GM18861 (cell line): ENCODE data around the gene CRABP1.
A peak's percentile ranks its signal among the peaks of the same experiment; 100 is the strongest.

ENCODE experiments used
- ATAC-seq: cut with Tn5 transposase; IDR thresholded peaks from one replicate; pipeline ENCODE4 v1.9.1; 2021; ENCODE audit not compliant: unreplicated experiment

The CRABP1 gene

GRCh38 chr15:78340231-78341056 lies at the start of gene CRABP1:
Gene CRABP1 (plus strand): TSS chr15:78340353. CDS start chr15:78340429, 76 bp downstream.
- no peak for ATAC-seq

DNA sequence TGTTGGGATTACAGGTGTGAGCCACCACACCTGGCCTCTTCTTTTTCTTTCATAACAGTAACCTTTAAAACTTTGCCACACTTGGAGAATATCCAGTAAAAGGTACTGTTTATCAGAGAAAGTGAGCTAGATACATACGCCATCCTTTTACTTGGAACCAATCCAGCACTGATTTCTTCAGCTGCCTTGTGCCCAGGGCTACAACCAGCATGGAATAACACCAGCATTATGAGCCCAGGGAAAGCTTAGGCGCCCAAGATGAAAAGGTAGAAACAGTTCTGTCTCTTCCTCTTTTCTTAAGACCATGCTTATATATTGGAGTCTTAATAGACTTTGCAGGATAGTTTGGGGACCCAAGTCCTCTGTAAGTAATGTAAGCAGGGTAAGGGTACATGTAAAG lies 49.1 kb upstream of the CRABP1 start:
- ATAC-seq, result no peak

DNA sequence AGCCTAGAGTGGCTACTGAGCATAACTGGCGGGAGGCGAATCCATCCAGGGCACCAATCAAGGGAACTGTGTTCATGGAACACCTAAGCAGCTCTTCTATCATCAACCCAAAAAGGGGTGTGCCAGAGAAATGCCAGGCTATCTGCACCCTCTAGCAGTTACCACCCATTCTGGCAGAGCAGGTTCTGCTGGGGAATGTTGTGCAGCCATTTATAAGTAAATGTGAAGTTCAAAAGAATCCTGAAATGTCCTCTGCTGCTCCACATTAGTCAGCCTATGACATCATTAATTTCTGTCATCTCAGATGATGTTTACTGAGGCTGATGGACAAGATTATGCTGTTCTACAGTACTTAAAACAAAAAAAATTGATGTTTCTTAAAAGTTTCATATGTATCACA lies 48.5 kb upstream of the CRABP1 start:
- ATAC-seq, result no peak

GRCh38 chr15:78292219-78292618 lies 47.9 kb upstream of the CRABP1 start:
- no peak for ATAC-seq

DNA sequence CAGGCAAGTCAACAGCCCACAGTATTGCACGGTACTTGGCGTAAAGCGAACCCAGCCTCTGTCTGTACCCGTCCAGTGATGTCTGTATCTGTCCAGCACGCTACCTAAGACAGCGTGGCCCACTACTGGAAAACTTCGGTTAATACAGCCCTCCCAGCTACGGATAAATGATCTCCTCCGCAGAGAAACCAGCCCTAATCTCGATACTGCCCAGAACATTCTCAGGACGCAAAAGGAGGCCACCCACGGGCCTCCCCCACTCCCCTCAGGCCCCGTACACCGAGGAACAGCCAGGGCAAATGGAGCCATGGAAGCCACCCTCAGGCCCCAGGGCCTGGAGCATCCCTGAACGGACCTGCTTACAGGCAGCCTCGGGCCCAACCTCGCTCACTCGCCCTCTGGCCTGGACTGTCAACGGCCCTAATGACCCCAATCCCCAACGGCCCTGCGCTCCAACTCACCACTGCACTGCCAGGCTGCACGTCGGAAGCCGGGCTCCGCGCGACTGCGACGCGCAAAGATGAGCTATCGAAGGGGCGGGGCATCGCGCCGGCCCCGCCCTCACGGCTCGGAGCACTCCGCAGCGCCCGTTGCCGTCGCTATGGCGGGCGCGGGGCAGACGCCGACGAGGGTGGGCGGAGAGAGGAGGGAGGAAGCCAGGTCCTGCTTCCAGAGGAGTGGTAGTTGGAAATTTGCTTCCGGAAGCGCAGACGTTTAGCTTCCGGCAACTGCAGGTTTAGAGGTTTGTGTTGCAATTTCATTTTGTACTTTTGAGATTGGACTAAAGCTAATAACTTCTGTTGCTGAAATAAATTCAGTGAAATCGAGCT lies 40.8 kb upstream of the CRABP1 start, which contains the start of gene SKIC8:
SKIC8 (minus strand) TSS at position 509 of the 830 bp plus-strand sequence. CDS start 3,923 bp downstream, outside the sequence.
- peak; percentile 69 for ATAC-seq

- ATAC-seq, result no peak
These were observed 38.8 kb upstream of the CRABP1 start for GRCh38 chr15:78301326-78301725.

GRCh38 chr15:78301828-78302227 lies 38.3 kb upstream of the CRABP1 start:
- ATAC-seq, result no peak

GRCh38 chr15:78302579-78303312 lies 37.4 kb upstream of the CRABP1 start:
- no peak for ATAC-seq

DNA sequence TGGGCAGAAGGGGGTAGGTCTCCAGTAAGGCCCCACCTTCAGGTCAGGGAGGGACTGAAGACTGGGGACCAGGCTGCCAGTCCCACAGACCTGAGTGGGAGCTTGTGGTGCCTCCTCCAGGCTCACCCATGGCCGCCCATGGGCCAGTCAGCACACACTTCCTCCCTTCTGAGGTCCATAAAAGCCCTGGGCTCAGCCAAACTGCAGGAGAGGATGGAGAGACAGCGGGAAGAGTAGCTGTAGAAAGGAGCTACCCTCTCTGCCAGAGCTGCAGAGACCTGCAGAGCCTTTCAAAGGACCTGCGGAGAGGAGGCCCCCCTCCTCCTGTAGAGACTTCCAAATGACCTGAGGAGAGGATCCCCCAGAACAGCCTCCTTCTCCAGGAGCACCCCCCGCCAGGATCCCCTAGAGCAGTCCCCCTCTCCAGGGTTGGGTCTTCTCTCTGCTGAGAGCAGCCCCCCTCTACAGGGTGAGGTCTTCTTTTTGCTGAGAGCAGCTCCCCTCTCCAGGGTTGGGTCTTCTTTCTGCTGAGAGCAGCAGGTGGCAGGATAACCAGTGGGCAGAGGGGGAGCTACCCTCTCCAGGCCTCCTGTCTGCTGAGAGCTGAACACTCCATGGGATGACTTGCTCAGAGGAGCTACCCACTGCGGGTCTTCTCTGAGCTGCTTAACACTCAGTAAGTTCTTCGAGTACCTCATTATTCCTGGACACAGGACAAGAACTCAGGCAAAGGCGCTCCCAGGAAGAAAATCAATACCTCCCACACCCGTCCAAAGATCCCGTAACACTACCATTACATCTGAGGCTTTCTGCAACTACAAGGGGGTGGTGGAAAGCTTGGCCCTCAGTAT lies 35.7 kb upstream of the CRABP1 start:
- no peak for ATAC-seq

- no peak for ATAC-seq
These were observed 33.9 kb upstream of the CRABP1 start for GRCh38 chr15:78306176-78306774.

DNA sequence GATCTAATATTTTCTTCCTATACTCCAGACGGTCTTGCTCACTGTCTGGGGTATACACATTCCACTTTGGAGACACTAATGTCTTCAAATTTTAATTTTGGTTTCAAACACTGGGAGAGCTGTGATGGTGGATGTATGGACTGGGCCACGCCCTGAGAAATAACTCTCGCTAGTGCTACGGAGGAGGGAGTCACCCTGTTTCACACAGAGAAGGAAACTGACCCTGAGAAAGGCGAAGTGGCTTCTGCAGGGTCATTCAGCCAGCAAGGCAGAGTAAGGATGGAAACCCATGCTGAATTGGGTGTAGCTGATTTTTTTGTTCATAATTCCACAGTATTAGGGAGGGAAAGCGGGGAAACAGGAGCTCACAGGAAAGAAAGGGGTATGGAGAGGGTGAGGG lies 32.2 kb upstream of the CRABP1 start:
- ATAC-seq, result no peak

DNA sequence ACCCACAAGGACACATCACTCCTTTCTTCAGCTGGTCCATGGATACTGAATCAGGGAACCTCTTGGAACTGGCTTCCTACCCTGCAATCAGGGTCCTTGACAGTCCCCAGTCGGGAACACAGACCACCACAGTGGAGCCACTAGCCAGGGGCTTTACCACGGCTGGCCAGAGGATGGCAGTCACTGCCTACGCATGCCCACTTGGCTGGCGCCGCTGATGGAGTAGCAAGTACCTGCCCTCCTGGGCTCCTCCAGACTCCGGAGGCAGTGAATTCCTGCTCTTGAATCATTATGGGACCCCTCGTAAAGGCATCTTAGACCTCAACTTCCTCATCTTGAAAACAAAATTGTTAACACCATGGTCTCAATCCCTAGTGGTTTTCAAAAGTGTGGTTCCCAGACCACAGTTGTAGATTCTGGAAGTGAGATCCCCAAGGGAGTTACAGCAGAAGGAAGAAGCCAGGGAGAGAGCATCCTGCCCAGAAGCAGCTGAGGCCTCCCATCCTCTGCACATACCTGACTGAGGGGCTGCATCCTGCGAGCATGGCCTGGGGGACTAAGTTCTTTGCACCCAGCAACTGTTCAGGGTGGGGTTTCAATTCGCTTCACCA lies 31.6 kb upstream of the CRABP1 start:
- ATAC-seq, result no peak

DNA sequence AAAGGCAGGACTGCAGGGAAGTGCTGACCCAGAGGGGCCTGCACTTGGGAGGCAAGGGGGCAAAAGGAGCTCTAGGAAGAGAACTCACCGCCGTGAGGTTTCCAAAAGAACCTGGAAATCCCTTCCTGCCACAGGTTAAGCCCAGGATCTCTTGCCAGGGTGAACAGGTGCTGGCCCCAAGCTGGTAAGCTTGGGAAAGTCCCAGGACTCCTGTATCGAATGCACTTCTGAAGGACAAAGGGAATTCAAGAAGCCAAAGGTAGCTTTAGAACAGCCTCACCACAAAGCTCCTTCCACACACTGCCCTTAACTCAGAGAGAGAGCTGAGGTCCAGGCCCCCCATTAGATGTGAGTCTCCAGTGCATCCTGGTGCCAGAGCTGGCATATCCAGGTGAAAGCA lies 28.9 kb upstream of the CRABP1 start:
- ATAC-seq, result no peak

DNA sequence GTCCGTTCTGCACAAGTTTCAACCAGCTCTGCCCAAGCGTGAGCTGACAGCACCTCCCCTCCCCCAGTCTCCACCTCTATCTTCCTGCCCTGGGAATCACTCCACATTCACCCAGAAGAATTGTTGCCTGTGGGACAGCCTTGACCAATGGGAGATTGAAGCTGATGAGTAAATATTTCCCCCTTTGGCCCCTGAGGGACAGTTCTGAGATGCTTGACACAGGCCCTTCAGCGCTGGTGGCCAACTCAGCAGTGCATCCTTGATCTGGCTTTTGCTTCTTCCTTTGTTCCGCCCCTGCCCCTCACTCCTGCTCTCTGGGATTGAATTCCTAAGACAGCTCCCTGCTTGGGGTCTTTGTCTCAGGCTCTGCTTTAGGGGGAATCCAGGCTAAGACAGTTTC lies 27.6 kb upstream of the CRABP1 start:
- ATAC-seq, result no peak

DNA sequence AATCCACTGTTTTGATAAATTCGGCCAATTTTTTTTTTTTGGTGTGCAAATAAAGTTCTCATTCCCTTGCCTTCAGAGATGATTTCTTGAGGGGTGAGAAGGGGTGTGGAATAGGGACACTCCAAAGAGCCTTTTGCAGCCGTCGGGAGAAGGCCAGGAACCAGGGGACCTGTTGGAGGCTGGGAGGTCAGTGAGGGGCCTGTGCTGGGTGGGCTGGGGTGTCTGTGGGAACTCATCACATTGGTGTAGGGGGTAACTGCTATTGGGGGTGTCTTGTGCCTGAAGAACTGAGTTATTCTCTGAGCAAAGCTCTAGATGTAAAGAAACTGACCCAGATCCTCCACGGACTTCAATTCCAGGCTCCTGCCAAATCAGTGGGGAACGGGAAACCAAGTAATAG lies 27.2 kb upstream of the CRABP1 start:
- no peak for ATAC-seq

DNA sequence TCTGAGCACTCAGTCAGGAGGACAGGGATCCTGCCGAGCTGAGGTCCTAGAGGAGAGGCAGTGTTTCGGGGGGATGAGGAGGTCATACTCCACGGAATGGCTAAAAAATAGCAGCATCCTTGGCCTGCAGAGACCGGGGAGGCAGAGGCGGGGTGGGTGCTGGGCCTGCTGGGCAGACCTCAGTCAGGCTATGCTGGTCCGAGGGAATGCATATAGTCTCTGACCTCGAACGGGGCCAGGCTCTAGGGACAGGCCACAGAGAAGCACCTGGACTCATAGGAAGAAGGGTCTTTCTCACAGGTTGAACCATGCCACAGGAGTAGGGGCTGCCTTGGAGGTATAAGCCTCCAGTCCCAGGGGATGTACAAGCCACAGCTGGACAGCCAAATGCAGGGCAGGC lies 26.8 kb upstream of the CRABP1 start:
- ATAC-seq, result no peak

DNA sequence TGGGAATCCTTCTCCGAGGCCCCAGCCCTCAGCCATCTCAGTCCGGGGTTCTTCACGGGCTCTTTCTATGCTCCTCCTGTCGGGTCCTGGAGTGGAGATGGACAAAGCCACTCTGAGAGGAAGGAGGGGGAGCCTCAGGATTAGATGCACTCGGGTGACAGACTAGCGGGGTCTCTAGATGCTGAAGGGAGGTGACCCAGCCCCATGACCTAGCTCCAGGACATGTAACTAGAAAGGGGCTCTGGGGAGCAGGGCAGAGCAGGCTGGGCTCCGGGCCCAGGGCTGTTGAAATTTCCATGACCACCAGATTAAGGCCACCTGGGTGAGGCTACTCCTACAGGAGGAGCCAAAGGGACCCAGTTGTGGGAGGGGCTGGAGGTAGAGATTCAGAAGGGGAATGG lies 26.0 kb upstream of the CRABP1 start:
- ATAC-seq, result no peak

DNA sequence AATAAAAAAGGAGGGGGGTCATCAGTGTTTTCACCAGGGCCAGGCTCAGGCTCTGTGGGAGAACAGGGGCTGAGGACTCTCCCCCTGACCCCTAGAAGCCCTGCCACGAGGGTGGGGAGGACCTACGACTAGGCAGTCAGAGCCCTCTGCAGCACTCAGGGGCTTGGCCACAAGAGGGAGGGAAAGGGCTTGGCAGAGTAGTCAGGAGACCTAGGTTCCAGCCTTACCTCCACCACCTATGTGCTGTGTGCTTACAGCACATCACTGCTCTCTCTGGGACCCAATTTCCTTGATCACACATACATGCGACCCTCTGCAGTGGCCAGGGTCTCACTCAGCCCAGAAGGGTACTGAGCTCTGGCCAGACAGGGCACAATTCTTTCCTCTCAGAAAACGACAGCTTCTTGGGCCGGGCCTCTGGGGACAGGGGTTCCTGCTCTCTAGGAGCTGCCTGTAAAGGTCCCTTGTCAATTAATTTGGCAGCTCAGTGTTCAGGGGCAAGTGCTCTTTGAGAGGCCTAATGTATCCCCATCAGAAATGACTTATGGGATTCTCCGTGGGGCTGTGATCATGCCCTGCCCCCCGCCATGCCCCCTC lies 24.4 kb upstream of the CRABP1 start:
- ATAC-seq, result no peak
